ENCODE measurements around the gene PLTP. TPM values are rescaled to one million over a fixed set of nuclear protein-coding genes. Genes with fewer than 3 reads are reported as not detected.

Gene PLTP
- total and polyA plus RNA-seq, 2 donors (not counting 3 experiments of a cell fraction or from before 2014, with no cell fraction given), result 62.1 to 118 TPM

DNA sequence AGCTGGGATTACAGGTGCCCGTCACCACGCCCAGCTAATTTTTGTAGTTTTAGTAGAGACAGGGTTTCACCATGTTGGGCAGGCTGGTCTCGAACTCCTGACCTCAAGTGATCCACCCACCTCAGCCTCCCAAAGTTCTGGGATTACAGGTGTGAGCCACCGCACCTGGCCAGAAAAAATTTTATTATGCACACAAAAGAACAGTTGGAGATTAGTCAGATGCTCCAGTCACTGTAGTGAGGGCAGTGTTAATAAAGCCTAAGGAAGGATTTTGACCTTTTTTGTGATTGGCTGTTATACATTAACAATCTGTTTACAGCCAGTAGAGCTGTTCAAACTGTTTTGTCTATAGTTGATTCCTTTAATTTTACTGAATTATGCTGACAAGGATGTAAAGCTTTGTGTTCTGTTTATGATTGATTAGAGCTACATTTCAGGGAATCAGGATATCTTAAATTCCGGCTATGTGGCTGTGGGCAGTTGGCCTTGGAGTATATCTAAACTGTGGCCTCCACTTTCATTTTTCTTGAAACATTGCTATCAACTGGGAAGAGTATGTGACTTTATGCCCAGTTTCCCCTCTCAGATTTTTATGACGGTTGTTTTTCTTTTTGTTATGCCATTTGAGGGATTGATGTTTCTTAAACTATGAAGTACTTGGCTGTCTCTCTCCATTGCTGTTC is 44.7 kb downstream of the PLTP start:
- no peak overlapping the region for H3K9ac ChIP-seq (replicated peaks; ENCODE audit: extremely low read depth, insufficient read depth, low read length)
- H3K27ac ChIP-seq (ENCODE audit: insufficient read depth, low read depth, low read length), result no peak overlapping the region
- no peaks in the 10 kb centered on the region for H3K9me1 ChIP-seq (replicated peaks; ENCODE audit: control insufficient read depth, extremely low read depth, insufficient read depth, low read length)
- ChIA-PET POLR2A (interaction anchor here (2.2 kb wide), 1 partner anchor 13 kb away, joined by 9 read pairs; the partner anchor contains the start of gene ZSWIM1), CTCF (interaction anchor here (1.9 to 2.0 kb wide), 2 partner anchors 23 to 43 kb away, joined by 5 to 6 read pairs; partner anchors contain the start of genes CTSA and NEURL2)
- no peaks in the 10 kb centered on the region for H3K4me1 ChIP-seq (ENCODE audit: control insufficient read depth, extremely low read depth, insufficient read depth, low read length)
- no peaks in the 10 kb centered on the region for H3K27me3 ChIP-seq (ENCODE audit: control insufficient read depth in 2 of 2, insufficient read depth in 2 of 2, low read length in 2 of 2)
- dilution Hi-C loops (cut with MboI; ENCODE audit: extremely low pct_ligation_motif_present, low sequenced_read_pairs), result no loop called here
- intact Hi-C loops (cut with micrococcal nuclease), result no loop called here
- H4K20me1 ChIP-seq (replicated peaks; ENCODE audit: control insufficient read depth, extremely low read depth, insufficient read depth, low read length), result no peaks in the 10 kb centered on the region
- no peak overlapping the region for H3K4me3 ChIP-seq (replicated peaks in 1 of 3; ENCODE audit: insufficient read depth in 1 of 3, low read depth in 1 of 3, low read length in 3 of 3)
- no peak for DNase-seq (ENCODE audit: low read depth, low spot score)
- no peak for FAIRE-seq
- no peaks in the 10 kb centered on the region for H3K36me3 ChIP-seq (ENCODE audit: control insufficient read depth in 2 of 2, extremely low read depth in 1 of 2, insufficient read depth in 2 of 2, low read length in 2 of 2)
- no TSS peak for BruUV-seq (replicated peaks)
- no peaks in the 10 kb centered on the region for H3K9me3 ChIP-seq (replicated peaks; ENCODE audit: control insufficient read depth, insufficient read depth, low read length)
- no peak overlapping the region for H2AFZ ChIP-seq (ENCODE audit: low read depth, low read length)
- H3K4me2 ChIP-seq (ENCODE audit: insufficient read depth, low read length), result no peak overlapping the region
- TF ChIP-seq JUN (IDR thresholded peaks at IDR 0.05; ENCODE audit: borderline replicate concordance, insufficient read depth, insufficient read length, low read depth) (no peak), FOS (IDR thresholded peaks at IDR 0.05; ENCODE audit: borderline replicate concordance, insufficient read depth, low read length) (no peak), GATA2 (IDR thresholded peaks at IDR 0.05; ENCODE audit: insufficient read depth, insufficient read length, low read depth, low read length) (no peak), MAX (IDR thresholded peaks at IDR 0.05; ENCODE audit: insufficient read depth, insufficient read length) (no peak), EZH2 (IDR thresholded peaks at IDR 0.05; ENCODE audit: borderline replicate concordance, low read depth, low read length, severe bottlenecking) (no peak), MYC (IDR thresholded peaks at IDR 0.05; ENCODE audit: low read depth, low read length) (no peak), POLR2A (IDR thresholded peaks at IDR 0.05; ENCODE audit: low read depth, low read length) (no peak), POLR2AphosphoS5 (IDR thresholded peaks at IDR 0.05; ENCODE audit: insufficient read depth, low read depth, low read length) (no peak)
- TF ChIP-seq, protein P1, sequence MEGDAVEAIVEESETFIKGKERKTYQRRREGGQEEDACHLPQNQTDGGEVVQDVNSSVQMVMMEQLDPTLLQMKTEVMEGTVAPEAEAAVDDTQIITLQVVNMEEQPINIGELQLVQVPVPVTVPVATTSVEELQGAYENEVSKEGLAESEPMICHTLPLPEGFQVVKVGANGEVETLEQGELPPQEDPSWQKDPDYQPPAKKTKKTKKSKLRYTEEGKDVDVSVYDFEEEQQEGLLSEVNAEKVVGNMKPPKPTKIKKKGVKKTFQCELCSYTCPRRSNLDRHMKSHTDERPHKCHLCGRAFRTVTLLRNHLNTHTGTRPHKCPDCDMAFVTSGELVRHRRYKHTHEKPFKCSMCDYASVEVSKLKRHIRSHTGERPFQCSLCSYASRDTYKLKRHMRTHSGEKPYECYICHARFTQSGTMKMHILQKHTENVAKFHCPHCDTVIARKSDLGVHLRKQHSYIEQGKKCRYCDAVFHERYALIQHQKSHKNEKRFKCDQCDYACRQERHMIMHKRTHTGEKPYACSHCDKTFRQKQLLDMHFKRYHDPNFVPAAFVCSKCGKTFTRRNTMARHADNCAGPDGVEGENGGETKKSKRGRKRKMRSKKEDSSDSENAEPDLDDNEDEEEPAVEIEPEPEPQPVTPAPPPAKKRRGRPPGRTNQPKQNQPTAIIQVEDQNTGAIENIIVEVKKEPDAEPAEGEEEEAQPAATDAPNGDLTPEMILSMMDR (IDR thresholded peaks at IDR 0.05; ENCODE audit: extremely low read depth in 1 of 2, insufficient read depth in 1 of 2, low read depth in 1 of 2, low read length in 2 of 2), result no peak
- no peaks in the 10 kb centered on the region for H3K79me2 ChIP-seq (ENCODE audit: control insufficient read depth, insufficient read depth, low read length)
